PFSK-1 (cell line): ENCODE data around the gene P4HTM.

Experiments used
- FOXP2 ChIP-seq: optimal IDR thresholded peaks from 2 replicates; pipeline ENCODE3; 2011; ENCODE audit warnings: borderline replicate concordance, control low read depth, inconsistent platforms; ENCODE audit not compliant: insufficient read depth; ENCODE audit errors: extremely low read length, extremely low read depth
- POLR2AphosphoS5 ChIP-seq: IDR thresholded peaks from 2 replicates; pipeline ENCODE4 v1.6.1; 2012; ENCODE audit warnings: low read depth, mild to moderate bottlenecking, control low read depth, low read length, moderate library complexity
- REST ChIP-seq, 2 experiments: IDR thresholded peaks; 2 replicates each; pipeline versions ENCODE4 v1.6.1 to v1.8.0; 2011 to 2012; ENCODE audit warnings: low read depth in 2 of 2, low read length in 2 of 2, control low read depth in 1 of 2, inconsistent platforms in 1 of 2, mild to moderate bottlenecking in 1 of 2, moderate library complexity in 1 of 2; ENCODE audit not compliant: insufficient read depth in 1 of 2
- SIN3A ChIP-seq: IDR thresholded peaks from 2 replicates; pipeline ENCODE4 v1.6.1; 2012; ENCODE audit warnings: mild to moderate bottlenecking, low read length, moderate library complexity, borderline replicate concordance; ENCODE audit not compliant: insufficient read depth
- TAF1 ChIP-seq: IDR thresholded peaks from 2 replicates; pipeline ENCODE4 v1.6.1; 2012; ENCODE audit warnings: low read length, control low read depth, borderline replicate concordance; ENCODE audit not compliant: insufficient read depth

The P4HTM gene

GRCh38 chr3:48950051-48950450 is 40.0 kb upstream of the P4HTM start:
- TF ChIP-seq POLR2AphosphoS5 (no peak), REST (IDR thresholded peaks at IDR 0.05; ENCODE audit: insufficient read depth in 1 of 2, low read depth in 2 of 2, low read length in 2 of 2) (no peak), SIN3A (no peak), FOXP2 (no peak), TAF1 (no peak)

GRCh38 chr3:48951764-48952163 is 38.3 kb upstream of the P4HTM start:
- no peak for TF ChIP-seq POLR2AphosphoS5
- no peak for TF ChIP-seq REST (IDR thresholded peaks at IDR 0.05; ENCODE audit: insufficient read depth in 1 of 2, low read depth in 2 of 2, low read length in 2 of 2)
- no peak for TF ChIP-seq TAF1
- TF ChIP-seq FOXP2: no peak
- no peak for TF ChIP-seq SIN3A

- no peak for TF ChIP-seq FOXP2
- TF ChIP-seq SIN3A: no peak
- TF ChIP-seq POLR2AphosphoS5: no peak
- TF ChIP-seq REST (IDR thresholded peaks at IDR 0.05; ENCODE audit: insufficient read depth in 1 of 2, low read depth in 2 of 2, low read length in 2 of 2): no peak
- no peak for TF ChIP-seq TAF1
Measured at GRCh38 chr3:48952510-48953118, 37.4 kb upstream of the P4HTM start.

- TF ChIP-seq FOXP2: no peak
- no peak for TF ChIP-seq TAF1
- no peak for TF ChIP-seq POLR2AphosphoS5
- TF ChIP-seq SIN3A: no peak
- TF ChIP-seq REST (IDR thresholded peaks at IDR 0.05; ENCODE audit: insufficient read depth in 1 of 2, low read depth in 2 of 2, low read length in 2 of 2): no peak
Measured at GRCh38 chr3:48957006-48957705, 32.9 kb upstream of the P4HTM start.
